ENCODE data around the gene FBLIM1.

Gene FBLIM1

GRCh38 chr1:15758343-15758931, at the start of gene FBLIM1:
FBLIM1 (plus strand) TSS chr1:15758795; CDS start chr1:15764984, 6,189 bp downstream.
- no peak for DNase-seq

GRCh38 chr1:15709226-15709625, 49.4 kb upstream of the FBLIM1 start:
- no peak for DNase-seq

- DNase-seq, result no peak
Measured at GRCh38 chr1:15712168-15712567, 46.4 kb upstream of the FBLIM1 start.

GRCh38 chr1:15714406-15715136, 44.0 kb upstream of the FBLIM1 start:
- no peak for DNase-seq

- no peak for DNase-seq
Measured at GRCh38 chr1:15717418-15718125, 41.0 kb upstream of the FBLIM1 start.

- DNase-seq, result no peak
Measured at GRCh38 chr1:15718199-15718601, 40.4 kb upstream of the FBLIM1 start.

GRCh38 chr1:15719381-15720120, 39.0 kb upstream of the FBLIM1 start:
- no peak for DNase-seq

GRCh38 chr1:15720861-15721260, 37.7 kb upstream of the FBLIM1 start:
- no peak for DNase-seq

GRCh38 chr1:15722411-15722810, 36.2 kb upstream of the FBLIM1 start:
- no peak for DNase-seq

GRCh38 chr1:15722836-15723532, 35.6 kb upstream of the FBLIM1 start:
- DNase-seq, result no peak

- DNase-seq, result no peak
Measured at GRCh38 chr1:15723631-15724246, 34.9 kb upstream of the FBLIM1 start.

GRCh38 chr1:15724949-15725880, 33.4 kb upstream of the FBLIM1 start:
- DNase-seq, result no peak

- DNase-seq, result no peak
Measured at GRCh38 chr1:15726508-15726907, 32.1 kb upstream of the FBLIM1 start.

GRCh38 chr1:15727021-15727420, 31.6 kb upstream of the FBLIM1 start:
- no peak for DNase-seq

- no peak for DNase-seq
Measured at GRCh38 chr1:15727424-15727823, 31.2 kb upstream of the FBLIM1 start.

- DNase-seq, result no peak
Measured at GRCh38 chr1:15727866-15728534, 30.6 kb upstream of the FBLIM1 start.

- no peak for DNase-seq
Measured at GRCh38 chr1:15728937-15729657, 29.5 kb upstream of the FBLIM1 start.

- no peak for DNase-seq
Measured at GRCh38 chr1:15730423-15730822, 28.2 kb upstream of the FBLIM1 start.

- no peak for DNase-seq
Measured at GRCh38 chr1:15730936-15731335, 27.7 kb upstream of the FBLIM1 start.
